GM12864 (cell line): Measurements from ENCODE around the gene C4orf36.
A peak's percentile ranks its signal among the peaks of the same experiment; 100 is the strongest.

Source experiments
- DNase-seq: peaks from one replicate; pipeline ENCODE4 v3.0.0-alpha.2; 2011; ENCODE audit warnings: low read depth
- H3K4me3 ChIP-seq: 2 replicates; pipeline ENCODE4 v1.5.1; 2011; ENCODE audit warnings: mild to moderate bottlenecking, low read depth, low read length, control low read depth
- CTCF ChIP-seq: IDR thresholded peaks from 2 replicates; pipeline ENCODE4 v1.5.1; 2011; ENCODE audit warnings: low read depth, mild to moderate bottlenecking, moderate library complexity, low read length, control low read depth, inconsistent platforms; ENCODE audit errors: missing control alignments

C4orf36 gene

GRCh38 chr4:86910820-86911684, 18.8 kb upstream of the C4orf36 start:
- DNase-seq, result no peak
- no peak for TF ChIP-seq CTCF
- no peak overlapping the region for H3K4me3 ChIP-seq

DNA sequence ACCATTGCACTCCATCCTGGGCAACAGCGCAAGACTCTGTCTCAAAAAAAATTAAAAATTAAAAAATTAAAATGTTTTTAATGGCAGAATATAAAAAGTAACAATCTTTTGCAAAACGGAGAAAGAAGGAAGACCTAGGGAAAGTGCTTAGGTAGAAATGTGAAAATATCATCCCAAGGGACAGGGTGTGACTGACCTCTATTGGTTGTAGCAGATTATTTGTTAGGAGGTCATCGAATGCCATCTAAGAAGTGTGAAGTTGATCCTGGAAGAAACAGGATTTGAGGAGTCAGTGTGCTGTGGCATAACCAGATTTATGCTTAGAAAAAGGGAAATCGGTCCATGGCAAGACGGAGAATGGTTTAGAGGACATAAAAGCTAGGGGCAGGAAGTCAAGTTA, 18.1 kb upstream of the C4orf36 start:
- H3K4me3 ChIP-seq, result no peak overlapping the region
- DNase-seq, result no peak
- TF ChIP-seq CTCF, result no peak

- DNase-seq, result no peak
- no peak for TF ChIP-seq CTCF
- H3K4me3 ChIP-seq, result no peak overlapping the region
These were observed 17.5 kb upstream of the C4orf36 start for GRCh38 chr4:86909546-86910295.

- no peak overlapping the region for H3K4me3 ChIP-seq
- no peak for TF ChIP-seq CTCF
These were observed 16.0 kb upstream of the C4orf36 start for GRCh38 chr4:86908251-86908657.

GRCh38 chr4:86901864-86902263, 9.6 kb upstream of the C4orf36 start:
- DNase-seq, result no peak
- H3K4me3 ChIP-seq, result no peak overlapping the region
- TF ChIP-seq CTCF, result no peak

More at GRCh38 chr4:86908251-86908657, 16.0 kb upstream of the C4orf36 start:
- no peak for DNase-seq

- TF ChIP-seq CTCF, result peak; percentile 26
- no peak overlapping the region for H3K4me3 ChIP-seq
- no peak for DNase-seq
These were observed 6.3 kb upstream of the C4orf36 start for GRCh38 chr4:86898562-86898961.
